Stimulated activated CD8-positive, alpha-beta memory T cell treated with anti-CD3 and anti-CD28 coated beads, Interleukin-7, amount 100 ng/mL, for 4 hours (primary cell): Measurements from ENCODE around the gene ZNF532.

ENCODE experiments used
- DNase-seq, 2 donors: peaks; one replicate each; pipeline ENCODE4 v3.0.0-alpha.2; 2020; ENCODE audit warnings: low read depth in 2 of 2

The ZNF532 gene

GRCh38 chr18:58870130-58870529 is 5.5 kb downstream of the ZNF532 start:
- DNase-seq, result no peak

DNA sequence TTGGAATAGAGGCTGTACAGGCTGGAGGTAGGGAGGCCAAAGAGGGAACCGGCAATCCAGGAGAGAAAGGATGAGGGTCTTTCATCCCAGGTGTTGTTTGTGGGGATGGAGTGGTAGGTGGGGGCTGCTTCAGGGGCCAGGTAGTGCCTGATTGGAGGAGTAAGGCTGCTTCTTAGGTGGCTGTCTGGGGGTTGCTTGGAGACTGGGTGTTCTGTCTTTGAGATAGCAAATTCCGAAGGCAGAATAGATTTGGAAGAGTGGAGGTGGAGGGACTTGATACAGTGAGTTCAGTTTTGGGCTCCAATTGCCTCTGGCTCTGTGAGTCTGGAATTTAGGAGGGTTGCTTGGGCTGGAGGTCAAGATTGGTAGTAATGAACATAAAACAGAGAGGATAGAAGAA is 5.9 kb downstream of the ZNF532 start:
- DNase-seq, result no peak

- DNase-seq, result no peak
Measured at GRCh38 chr18:58871514-58872420, 7.1 kb downstream of the ZNF532 start.

GRCh38 chr18:58878640-58879039 is 14.0 kb downstream of the ZNF532 start:
- DNase-seq, result no peak

- DNase-seq, result no peak
Measured at GRCh38 chr18:58881477-58881876, 16.8 kb downstream of the ZNF532 start.

- no peak for DNase-seq
Measured at GRCh38 chr18:58882044-58882443, 17.4 kb downstream of the ZNF532 start.

DNA sequence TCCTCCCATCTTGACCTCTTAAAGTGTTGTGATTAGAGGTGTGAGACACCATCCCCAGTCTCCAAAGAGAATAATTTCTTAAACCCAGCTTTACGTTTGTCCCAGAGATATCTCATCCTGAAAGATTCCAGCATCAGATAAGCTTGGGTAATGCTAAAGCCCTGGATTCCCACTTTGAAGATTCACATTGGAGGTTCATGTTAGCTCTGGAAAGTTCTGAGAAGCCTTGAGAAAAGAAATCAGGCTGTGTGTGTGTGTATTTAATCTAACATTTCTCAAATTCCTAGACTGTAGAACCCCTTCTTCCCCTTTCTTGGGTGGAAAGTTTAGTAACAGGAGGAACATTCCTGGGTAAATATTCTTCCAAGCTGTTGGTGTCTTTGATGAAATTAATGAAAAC is 18.0 kb downstream of the ZNF532 start:
- no peak for DNase-seq

DNA sequence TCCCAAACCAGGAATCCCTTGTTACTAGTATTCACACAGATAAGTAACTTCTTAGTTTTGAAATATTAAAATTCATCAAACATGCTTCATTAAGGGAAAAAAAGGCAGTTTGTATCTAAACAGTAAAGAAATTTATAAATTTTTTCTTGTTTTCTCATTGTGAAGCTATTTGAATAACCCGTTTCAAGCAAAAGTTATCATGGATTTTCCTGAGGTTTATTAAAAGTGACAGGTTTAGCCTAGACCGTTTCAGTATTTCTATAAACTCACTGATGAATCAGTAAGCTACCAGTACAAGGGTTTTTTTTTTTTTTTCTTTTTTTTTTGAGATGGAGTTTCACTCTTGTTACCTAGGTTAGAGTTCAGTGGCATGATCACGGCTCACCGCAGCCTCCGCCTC is 20.0 kb downstream of the ZNF532 start:
- DNase-seq, result no peak

DNA sequence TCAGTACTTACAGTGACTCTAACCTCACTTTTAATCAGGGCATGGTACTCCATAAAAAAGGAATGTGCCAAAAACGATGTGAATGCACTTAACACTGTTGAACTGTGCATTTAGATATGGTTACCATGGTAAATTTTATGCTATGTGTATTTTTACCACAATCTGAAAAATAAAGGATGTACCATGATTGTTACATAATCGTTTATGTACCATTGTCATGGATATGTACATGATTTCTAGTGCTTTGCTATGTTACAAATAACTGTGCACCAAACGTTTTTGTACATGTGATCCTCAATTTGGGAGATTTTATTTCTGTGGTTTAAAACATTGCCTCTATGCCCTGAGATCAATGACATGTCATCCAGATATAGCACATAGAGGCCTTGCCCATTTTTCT is 21.8 kb downstream of the ZNF532 start:
- no peak for DNase-seq

- DNase-seq, result no peak
Measured at GRCh38 chr18:58886864-58887612, 22.4 kb downstream of the ZNF532 start.

GRCh38 chr18:58887613-58887963 is 22.9 kb downstream of the ZNF532 start:
- peak in 1 of 2 donors; percentile 3 for DNase-seq

DNA sequence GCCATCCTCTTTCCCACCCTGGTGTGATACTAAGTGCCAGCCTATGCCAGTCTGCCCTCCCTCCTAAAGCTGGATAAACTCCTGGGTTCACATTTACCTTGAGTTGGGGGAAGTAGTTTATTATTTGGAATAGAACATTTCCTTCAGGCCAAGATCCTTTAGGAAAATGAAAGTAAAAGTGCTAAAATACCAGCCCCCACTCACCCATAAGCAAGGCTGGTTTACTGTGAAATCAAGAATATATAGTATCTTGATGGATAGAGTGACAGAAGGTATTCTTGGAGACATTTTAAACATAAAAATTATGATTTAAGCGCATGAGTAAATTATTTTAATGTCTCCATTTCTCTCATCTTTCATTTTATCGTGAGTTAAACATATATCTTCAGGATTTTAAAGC is 27.1 kb downstream of the ZNF532 start:
- DNase-seq, result no peak

DNA sequence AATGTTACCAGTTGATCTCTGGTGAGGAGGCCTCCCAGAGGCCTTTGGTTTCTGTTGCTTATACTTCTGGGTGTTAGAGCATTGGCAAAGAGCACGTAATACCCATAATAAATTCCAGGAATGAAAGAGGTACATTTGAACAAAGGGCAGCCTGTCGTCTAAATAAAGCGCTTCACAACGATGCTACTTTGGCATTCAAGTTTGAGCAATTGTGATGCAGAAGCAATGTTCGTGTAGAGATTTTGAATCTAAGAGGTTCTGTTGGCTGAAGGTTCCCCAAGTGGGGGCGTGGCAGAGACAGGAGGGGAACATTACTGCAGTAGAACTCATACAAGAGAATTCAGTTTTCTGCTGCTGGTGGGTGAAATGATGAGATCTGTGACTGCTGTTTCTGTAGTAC is 27.8 kb downstream of the ZNF532 start:
- no peak for DNase-seq

GRCh38 chr18:58893388-58894099 is 28.9 kb downstream of the ZNF532 start:
- DNase-seq, result no peak

GRCh38 chr18:58894930-58895329 is 30.3 kb downstream of the ZNF532 start:
- no peak for DNase-seq

DNA sequence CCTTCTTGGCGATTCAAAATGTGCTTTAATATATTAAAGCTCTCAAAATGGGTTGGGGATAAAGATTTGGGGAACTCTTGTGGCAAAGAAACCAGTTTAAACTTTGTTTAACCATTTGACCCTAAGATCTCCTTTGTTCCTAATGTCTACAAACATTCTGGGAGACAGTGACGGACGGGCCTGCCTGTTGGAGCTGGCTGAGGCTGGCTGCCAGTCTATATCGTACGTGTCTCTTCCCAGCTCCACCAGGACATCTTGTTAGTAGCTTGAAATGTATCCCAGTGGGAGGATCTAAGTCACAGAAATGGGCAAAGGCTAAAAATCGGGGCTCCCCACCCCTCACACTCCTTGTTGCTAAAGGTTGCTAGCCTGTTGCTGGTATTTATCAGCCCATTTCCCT is 30.7 kb downstream of the ZNF532 start:
- DNase-seq, result no peak

- no peak for DNase-seq
Measured at GRCh38 chr18:58896268-58896667, 31.6 kb downstream of the ZNF532 start.

DNA sequence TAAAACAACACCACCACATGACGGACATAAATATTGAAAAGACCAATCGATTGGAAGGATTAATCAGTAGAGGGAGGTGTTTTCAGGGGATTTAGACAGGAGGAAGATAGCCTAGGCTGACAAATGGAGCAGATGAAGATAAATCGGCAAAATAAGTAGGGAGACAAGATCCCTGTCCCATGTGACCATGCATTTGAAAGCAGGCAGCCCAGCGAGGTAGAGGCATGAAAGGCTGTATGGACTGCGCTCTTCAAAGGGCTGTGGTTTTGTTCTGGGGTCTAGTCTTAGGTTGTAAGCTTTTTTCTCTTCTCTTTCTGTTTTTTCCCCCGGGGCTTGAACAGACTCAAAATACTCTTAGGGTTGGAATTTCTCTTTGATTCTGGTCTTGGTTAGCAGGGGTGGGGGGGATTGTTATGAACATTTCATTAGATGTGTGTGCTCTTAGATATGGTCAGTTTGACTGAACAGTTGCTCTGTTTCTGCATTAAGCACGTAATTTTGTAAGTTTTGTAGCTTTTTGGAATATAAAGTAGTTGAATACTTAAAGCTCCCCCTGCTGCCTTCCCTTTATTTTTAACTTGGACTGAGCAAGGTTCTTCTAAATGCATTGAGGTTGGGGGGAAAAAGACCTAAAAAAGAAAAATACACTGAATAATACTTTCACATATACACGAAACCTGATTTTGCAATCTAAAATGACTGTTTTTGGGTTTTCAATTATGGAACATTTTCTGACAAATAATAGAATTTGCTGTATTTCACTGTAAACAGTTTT is 32.2 kb downstream of the ZNF532 start:
- no peak for DNase-seq

DNA sequence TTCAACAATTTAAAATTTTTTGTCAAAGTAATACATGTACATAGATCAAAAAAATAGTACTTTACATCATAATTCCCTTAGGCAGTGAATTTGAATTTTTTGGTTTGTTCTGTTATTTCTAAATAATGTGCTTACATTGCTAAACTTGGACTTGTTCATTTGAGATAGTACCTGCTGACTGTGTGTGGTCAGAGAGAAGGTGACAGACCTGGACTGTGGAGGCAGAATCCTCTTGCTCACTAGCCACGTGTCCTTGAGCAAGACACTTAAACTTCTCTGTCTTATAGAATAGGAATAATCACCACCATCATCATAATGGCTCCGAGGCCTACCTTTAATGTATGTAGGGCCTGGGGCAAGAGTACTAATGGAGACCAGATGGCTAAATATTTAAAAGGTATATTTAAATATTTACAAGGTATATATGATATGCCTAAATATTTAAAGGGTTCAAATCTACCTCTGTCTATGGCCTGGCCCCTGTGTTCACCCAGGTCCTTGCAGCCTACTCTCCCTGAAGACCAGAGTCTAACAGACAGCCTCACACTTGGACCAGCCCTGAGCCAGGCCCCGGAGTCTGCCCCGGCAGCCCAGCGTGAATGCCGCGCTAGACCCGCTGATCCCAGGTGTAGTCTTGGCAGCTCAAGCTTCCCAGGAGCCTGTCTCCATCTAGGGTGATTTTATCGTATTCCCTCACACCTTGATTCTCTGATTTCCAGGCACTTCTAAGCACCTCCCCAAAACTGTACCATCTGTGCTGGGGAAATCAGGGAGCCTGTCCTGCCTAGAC is 33.5 kb downstream of the ZNF532 start:
- no peak for DNase-seq

- DNase-seq, result no peak
Measured at GRCh38 chr18:58900015-58900649, 35.5 kb downstream of the ZNF532 start.
